22Rv1 (cell line): ENCODE results near the gene C20orf204.

Experiments
- ZFX ChIP-seq: fragments of 450-650 bp; IDR thresholded peaks from 2 replicates; pipeline ENCODE4 v1.6.1; 2017; ENCODE audit warnings: antibody characterized with exemption, borderline replicate concordance
- TF ChIP-seq, protein P1 (sequence below): fragments of 450-650 bp; IDR thresholded peaks from 2 replicates; pipeline ENCODE4 v1.5.1; 2017; ENCODE audit warnings: mild to moderate bottlenecking

DNA sequence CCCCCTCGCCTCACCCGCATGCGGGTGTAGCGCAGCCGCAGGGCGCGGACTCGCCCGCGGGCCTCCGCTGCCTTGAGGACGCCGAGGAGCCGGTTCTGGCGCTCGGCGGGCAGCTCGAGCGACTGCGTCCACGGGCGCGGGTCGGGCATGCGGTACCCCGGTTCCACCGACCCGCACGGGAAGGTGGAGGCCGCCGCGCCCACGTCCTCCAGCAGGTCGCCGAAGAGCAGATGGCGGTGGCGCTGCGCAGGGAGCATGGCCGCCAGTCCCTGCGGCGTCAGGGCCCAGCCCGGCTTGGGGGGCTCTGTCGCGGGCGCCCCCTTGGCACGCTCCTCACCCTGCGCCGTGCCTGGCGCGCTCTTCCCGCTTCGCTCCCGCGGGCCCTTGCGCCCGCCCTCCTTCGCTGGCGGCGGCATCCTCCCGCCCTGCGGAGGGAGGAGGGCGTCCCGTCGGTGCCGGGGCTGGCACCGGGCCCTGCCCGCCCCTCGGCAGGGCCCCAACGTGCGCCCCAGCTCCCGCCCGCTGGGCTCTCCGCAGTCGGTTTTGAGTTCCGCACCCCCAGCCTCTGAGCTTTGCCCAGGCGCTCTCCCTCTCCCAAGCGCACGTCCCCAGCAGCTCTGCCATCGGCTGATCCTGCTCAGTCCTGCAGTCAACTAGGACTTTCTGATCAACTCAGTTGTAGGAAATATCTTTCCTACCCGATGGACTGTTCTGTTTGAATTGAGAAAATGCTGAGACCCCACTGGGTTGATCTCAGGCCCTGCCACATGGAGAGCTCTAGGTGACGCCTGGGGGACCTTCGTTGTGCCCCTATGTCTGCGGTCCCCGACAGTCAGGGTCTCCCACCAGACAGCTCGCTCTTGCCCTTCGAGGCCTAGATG, 48.1 kb downstream of the C20orf204 start, which contains the start of gene LKAAEAR1:
- TF ChIP-seq, protein P1, sequence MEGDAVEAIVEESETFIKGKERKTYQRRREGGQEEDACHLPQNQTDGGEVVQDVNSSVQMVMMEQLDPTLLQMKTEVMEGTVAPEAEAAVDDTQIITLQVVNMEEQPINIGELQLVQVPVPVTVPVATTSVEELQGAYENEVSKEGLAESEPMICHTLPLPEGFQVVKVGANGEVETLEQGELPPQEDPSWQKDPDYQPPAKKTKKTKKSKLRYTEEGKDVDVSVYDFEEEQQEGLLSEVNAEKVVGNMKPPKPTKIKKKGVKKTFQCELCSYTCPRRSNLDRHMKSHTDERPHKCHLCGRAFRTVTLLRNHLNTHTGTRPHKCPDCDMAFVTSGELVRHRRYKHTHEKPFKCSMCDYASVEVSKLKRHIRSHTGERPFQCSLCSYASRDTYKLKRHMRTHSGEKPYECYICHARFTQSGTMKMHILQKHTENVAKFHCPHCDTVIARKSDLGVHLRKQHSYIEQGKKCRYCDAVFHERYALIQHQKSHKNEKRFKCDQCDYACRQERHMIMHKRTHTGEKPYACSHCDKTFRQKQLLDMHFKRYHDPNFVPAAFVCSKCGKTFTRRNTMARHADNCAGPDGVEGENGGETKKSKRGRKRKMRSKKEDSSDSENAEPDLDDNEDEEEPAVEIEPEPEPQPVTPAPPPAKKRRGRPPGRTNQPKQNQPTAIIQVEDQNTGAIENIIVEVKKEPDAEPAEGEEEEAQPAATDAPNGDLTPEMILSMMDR, result peak; percentile 60
- TF ChIP-seq ZFX, result no peak
